ENCODE data around the gene USP46. TPM values are rescaled to one million over a fixed set of nuclear protein-coding genes. Genes with fewer than 3 reads are reported as not detected.
A peak's percentile ranks its signal among the peaks of the same experiment; 100 is the strongest.

Gene USP46
- total RNA-seq, 6 experiments from 2014 or later, result 4.0 to 5.7 (median 4.9) TPM

DNA sequence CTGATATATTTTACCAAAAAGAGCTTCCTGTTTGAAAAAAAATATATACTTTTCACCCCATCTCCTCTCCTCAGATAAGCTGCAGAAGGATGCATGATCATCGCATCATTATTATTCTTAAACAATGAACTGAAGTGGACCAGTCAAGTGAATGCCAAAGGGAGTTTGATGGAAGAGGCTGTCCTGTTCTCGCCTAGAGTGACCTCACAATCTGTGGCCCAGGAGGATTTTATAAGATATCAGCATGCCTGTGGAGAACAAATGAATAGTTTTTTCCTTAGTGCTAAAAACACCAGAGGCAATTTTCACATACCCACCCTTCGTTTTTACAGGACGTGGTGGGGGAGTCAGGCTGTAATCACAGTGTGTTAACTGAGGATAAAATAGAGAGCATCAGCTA, 112.7 kb downstream of the USP46 start:
- H3K36me3 ChIP-seq, result no peaks in the 10 kb centered on the region
- no peaks in the 10 kb centered on the region for H3K27me3 ChIP-seq
- DNase-seq (no peak), ATAC-seq (no peak)
- H3K9me3 ChIP-seq, result no peaks in the 10 kb centered on the region
- H3K27ac ChIP-seq, result no peak overlapping the region
- 48% methylated on average over 3 of the region's 4 CpGs for WGBS (ENCODE audit: insufficient coverage, low coverage, low lambda C conversion rate, missing lambda C conversion rate)
- intact Hi-C loops (cut with DNase I), result loop anchor here in 1 of 2 donors (5.0 kb wide), 1 partner anchor 436 kb away; no protein-coding TSS in a partner anchor
- no peaks in the 10 kb centered on the region for H3K4me1 ChIP-seq
- H3K4me3 ChIP-seq, result no peak overlapping the region
- TF ChIP-seq, protein P1, sequence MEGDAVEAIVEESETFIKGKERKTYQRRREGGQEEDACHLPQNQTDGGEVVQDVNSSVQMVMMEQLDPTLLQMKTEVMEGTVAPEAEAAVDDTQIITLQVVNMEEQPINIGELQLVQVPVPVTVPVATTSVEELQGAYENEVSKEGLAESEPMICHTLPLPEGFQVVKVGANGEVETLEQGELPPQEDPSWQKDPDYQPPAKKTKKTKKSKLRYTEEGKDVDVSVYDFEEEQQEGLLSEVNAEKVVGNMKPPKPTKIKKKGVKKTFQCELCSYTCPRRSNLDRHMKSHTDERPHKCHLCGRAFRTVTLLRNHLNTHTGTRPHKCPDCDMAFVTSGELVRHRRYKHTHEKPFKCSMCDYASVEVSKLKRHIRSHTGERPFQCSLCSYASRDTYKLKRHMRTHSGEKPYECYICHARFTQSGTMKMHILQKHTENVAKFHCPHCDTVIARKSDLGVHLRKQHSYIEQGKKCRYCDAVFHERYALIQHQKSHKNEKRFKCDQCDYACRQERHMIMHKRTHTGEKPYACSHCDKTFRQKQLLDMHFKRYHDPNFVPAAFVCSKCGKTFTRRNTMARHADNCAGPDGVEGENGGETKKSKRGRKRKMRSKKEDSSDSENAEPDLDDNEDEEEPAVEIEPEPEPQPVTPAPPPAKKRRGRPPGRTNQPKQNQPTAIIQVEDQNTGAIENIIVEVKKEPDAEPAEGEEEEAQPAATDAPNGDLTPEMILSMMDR (IDR thresholded peaks at IDR 0.05), result no peak
- TF ChIP-seq POLR2A (IDR thresholded peaks at IDR 0.05), result no peak

DNA sequence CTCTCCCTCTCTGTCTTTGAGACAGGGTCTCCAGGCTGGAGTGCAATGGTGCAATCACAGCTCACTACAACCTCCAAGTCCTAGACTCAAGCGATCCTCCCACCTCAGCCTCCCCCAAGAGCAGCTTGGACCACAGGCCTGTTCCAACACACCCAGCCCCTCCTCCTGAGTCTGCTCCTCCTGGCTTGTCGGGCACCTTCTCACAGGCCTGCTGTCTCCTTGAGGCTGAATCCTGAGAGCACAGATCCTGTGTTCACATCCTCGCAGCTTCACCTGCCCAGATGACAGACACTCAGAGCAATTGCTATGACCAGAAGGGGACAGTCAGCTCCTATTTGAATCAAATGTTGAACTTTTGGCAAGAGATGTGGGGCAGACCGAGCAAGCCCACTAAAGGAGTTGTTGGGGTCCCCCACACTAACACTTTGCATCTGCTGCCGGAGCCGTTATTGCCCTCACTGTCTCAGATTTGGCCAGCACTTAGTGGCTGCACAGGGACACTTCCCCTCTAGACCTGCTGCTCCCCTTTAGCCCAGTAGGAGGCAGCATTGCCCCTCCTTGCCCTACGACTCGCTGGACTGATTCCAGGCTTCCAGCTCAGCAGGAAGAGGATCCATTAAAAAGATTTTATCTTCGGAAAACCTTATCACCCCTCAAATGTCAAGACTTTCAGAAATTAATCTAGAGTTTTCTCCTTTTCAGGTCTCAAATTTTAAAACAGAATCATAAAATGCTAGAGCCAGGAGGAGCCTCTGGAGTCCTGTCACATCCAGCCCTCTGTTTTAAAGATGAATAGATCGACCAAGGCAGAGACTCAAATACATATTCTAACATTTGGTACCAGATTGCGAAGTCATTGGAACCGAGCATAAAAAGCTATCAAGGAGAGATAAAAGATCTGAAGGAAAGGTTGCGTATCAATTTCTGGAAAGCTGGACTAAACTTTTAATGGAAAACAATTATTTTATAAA, 113.7 kb downstream of the USP46 start:
- ATAC-seq (peak; percentile 99 to 100 (median 100)), DNase-seq (peak; percentile 71 to 79 (median 71))
- Histone ChIP-seq H3K36me3 (no peaks in the 10 kb centered on the region), H3K4me1 (no peaks in the 10 kb centered on the region), H3K9me3 (no peaks in the 10 kb centered on the region), H3K27me3 (no peaks in the 10 kb centered on the region), H3K27ac (no peak overlapping the region), H3K4me3 (no peak overlapping the region)
- intact Hi-C loops (cut with DNase I), result loop anchor here in 1 of 2 donors (5.0 kb wide), 1 partner anchor 437 kb away; no protein-coding TSS in a partner anchor
- 22% methylated on average over 11 of the region's 13 CpGs for WGBS (ENCODE audit: insufficient coverage, low coverage, low lambda C conversion rate, missing lambda C conversion rate)
- TF ChIP-seq, protein P1 (IDR thresholded peaks at IDR 0.05), result peak; percentile 94 to 97 (median 96)
- TF ChIP-seq POLR2A (IDR thresholded peaks at IDR 0.05), result no peak

Other genes with a start within 250 kb of the USP46 start
- under 1 TPM in 4 of 6 experiments, not detected in 2; 0.04 to 0.20 (median 0.15) TPM for gene ERVMER34-1, start 92.1 kb upstream of the USP46 start, total RNA-seq
- 1 to 10 TPM in 1 of 6 experiments, under 1 TPM in 5; 0.26 to 1.3 (median 0.37) TPM for gene RASL11B, start 203.0 kb upstream of the USP46 start, total RNA-seq